ENCODE measurements around the gene CERS3. TPM values are rescaled to one million over a fixed set of nuclear protein-coding genes. Genes with fewer than 3 reads are reported as not detected.

Gene CERS3
- total RNA-seq, 8 experiments from 2014 or later = 0.07 to 2.4 (median 0.21) TPM; not detected in 1

DNA sequence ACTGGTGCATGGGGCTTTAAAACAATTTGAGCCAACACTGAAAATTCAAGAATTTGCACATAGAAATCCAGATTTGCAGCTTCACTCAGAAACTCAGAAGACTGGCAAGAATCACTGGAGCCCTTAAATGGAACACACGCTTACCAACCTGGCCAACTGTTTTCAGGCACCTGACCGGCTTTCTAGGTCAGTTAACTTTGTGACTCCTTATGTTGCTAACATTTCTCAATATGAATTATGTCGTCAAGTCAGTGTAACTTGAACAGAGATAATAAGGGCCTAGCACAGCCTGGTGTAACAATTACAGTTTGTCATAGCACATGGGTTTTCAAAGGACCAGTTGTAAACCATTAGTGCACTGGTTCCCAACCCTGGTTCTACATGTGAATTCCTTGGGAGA, 6.8 kb downstream of the CERS3 start:
- ATAC-seq (replicated peaks in 6 of 8) = no peak
- no peak overlapping the region for H3K27ac ChIP-seq
- no peak overlapping the region for H3K4me3 ChIP-seq
- 15 to 100% (median 78%) methylated on average over 2 to 3 of the region's 3 CpGs; no CpG with 5 or more reads in 1 of the 10 experiments for WGBS, 10 experiments
- no peaks in the 10 kb centered on the region for H3K4me1 ChIP-seq (replicated peaks in 1 of 2)
- in situ Hi-C loops (cut with MboI; ENCODE audit: low pct_unique_long_range_greater_than_20kb in 2 of 9, low sequenced_read_pairs in 9 of 9, unreplicated experiment in 9 of 9) = no loop called here

DNA sequence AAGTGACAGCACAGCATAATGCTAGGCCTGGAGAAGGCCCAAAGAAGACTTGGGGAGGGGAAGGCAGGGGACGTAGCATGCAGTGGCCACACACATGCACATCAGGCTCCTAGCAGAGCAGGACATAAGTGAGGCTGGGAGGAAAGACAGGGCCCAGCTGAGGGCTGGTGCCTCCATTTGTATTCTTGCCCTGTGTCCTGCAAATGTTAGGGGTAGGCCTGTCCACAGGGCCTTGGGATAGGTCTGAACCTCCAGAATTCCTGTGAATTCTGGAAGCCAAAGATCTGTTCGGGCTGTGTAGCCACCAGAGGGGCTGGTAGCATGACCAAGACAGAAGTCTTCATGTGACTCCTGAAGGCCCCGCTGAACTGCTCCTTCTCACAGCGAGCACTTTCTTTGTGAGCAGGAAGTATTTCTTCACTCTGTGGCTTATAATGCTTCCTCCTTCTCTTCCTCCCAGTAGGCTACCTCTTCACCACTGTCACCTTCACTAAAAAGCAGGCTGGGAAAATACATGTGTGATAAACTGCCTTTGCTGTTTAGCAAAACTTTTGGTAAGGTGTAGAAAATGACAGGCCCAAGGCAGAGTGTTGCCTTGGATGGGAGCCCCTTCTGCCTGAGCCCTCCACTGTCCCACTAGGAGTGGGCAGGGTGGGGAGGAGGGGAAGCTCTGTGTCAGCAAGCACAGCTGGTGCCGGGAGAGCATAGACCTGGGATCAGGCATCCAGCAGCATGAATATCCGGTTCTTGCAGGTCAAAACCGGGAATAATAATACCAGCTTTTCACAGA, 8.4 kb downstream of the CERS3 start:
- Histone ChIP-seq H3K4me1 (replicated peaks in 1 of 2) (no peaks in the 10 kb centered on the region), H3K27ac (no peak overlapping the region), H3K4me3 (no peak overlapping the region)
- WGBS, 10 experiments = 17 to 83% (median 63%) methylated on average over 1 to 7 of the region's 7 CpGs; no CpG with 5 or more reads in 3 of the 10 experiments
- in situ Hi-C loops (cut with MboI; ENCODE audit: low pct_unique_long_range_greater_than_20kb in 2 of 9, low sequenced_read_pairs in 9 of 9, unreplicated experiment in 9 of 9) = no loop called here
- ATAC-seq (replicated peaks in 6 of 8) = no peak

DNA sequence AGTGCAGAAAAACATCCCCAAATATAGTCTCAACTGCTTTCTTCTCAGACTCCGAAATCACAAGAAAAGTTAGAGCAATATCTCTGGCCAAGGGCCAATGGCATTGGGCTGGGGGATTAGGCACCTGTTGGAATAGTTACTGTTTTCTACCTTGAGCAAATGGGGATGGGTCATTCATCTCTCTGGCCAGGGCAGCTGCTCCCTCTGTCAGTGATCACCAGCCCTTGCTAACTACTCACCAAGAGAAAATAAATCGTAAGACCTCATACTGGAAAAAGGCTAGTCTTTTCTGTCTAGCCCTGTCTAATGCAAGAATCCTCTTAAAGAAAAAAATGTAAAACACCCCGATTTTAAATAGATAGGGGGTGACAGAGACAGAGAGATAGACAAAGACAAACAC, 10.9 kb downstream of the CERS3 start:
- ATAC-seq (replicated peaks in 6 of 8) = no peak
- Histone ChIP-seq H3K27ac (no peak overlapping the region), H3K4me3 (no peak overlapping the region), H3K4me1 (replicated peaks in 1 of 2) (no peaks in the 10 kb centered on the region)
- 0 to 73% (median 35%) methylated on average over 1 to 3 of the region's 3 CpGs for WGBS, 10 experiments
- in situ Hi-C loops (cut with MboI; ENCODE audit: low pct_unique_long_range_greater_than_20kb in 2 of 9, low sequenced_read_pairs in 9 of 9, unreplicated experiment in 9 of 9) = no loop called here

DNA sequence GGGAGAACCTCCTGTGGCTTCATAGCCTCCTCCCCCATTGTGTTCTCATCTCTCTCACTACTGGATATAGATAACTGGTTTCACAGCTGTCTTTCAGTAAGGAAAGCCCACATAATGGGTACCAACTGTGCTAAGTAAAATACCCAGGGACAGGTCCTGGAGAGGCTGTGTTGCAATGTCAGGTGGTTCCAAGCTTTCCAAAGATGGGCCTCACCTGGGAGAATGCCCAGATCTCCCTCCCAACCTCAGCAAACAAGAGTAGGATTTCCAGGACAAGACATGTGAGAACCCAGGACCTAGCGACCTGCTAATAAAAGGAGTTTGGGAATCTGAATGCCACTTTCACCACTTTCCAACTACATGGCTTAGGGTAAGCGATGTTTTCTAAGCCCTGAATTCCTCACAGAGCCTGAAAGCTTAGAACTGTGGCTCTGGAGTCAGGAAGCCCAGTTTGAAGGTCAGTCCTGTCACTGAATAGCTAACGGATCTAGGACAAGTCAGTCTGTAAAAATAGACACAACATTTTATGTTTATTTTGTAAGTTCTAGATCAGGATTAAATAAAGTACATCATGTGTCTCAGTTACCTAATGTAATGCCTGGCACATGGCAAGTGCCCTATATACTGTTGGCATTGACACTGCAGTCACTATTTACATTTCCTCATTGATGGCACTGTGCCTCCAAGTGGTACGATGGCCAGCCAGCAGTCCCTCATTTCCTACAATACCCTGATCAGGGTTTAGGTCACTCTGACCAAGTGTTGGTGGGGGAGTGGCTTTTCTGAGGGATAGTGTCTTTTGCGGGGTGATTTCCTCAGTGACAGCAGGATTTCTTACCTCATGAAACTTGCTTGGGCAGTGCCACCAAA, 11.9 kb downstream of the CERS3 start:
- ATAC-seq (replicated peaks in 6 of 8) = no peak
- Histone ChIP-seq H3K4me1 (replicated peaks in 1 of 2) (no peaks in the 10 kb centered on the region), H3K27ac (no peak overlapping the region), H3K4me3 (no peak overlapping the region)
- WGBS, 10 experiments = 7 to 88% (median 67%) methylated on average over 1 to 5 of the region's 5 CpGs
- in situ Hi-C loops (cut with MboI; ENCODE audit: low pct_unique_long_range_greater_than_20kb in 2 of 9, low sequenced_read_pairs in 9 of 9, unreplicated experiment in 9 of 9) = no loop called here

DNA sequence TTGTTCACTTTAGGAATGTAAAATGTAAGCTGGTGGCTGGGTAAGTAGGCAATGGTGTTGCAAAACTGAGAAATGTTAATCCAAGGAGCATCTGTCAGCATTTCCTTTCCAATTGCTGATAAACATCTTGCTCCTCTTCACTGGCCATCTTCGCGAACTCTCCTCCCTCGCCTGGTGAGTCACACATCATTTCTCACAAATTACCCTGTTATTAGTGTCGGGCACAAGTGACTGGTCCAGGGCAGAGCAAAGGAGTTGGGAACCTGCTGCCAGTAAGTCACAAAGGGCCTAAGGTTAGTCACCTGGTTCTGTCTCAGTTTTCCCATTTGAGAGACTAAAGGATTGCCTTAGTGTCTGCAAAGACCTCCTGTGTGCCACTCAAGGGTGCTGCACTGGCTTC, 13.0 kb downstream of the CERS3 start:
- in situ Hi-C loops (cut with MboI; ENCODE audit: low pct_unique_long_range_greater_than_20kb in 2 of 9, low sequenced_read_pairs in 9 of 9, unreplicated experiment in 9 of 9) = no loop called here
- no peaks in the 10 kb centered on the region for H3K4me1 ChIP-seq (replicated peaks in 1 of 2)
- no peak overlapping the region for H3K27ac ChIP-seq
- 20 to 70% (median 60%) methylated on average over 1 to 4 of the region's 4 CpGs; no CpG with 5 or more reads in 5 of the 10 experiments for WGBS, 10 experiments
- H3K4me3 ChIP-seq = no peak overlapping the region
- ATAC-seq (replicated peaks in 6 of 8) = peak in 2 of 8 experiments; percentile 45 to 95

DNA sequence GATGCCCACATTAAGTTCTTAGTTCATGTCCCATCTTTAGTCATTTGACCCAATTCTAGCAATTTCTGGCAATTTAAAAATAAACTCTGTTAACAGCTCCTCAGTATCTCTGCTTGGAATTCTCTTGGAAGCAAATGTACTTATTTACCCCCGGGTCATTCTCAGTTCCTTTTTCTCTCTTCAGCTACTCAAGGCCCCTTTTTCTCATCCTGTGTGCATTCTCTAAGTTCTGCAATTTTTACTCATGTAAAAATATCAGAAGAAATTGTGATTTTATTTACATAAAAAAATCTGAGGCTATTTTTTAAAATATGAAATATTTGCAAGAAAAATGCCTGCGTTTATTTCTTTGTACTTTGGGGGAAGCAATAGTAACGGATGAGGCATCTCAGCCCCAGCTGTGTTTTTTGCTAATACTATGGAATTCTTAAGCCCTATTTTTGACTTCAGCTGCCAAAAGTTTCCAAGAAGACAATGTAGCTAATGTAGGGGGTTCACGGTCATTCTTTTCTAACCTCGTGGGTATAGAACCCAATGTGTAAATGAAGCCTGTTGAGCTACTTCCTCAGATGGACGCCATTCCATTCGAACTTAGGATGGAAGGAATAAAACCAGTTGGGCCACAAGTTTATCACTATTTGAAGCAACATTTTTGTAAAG, 20.0 kb downstream of the CERS3 start:
- no peak for ATAC-seq (replicated peaks in 6 of 8)
- whole genome bisulfite sequencing, 10 experiments = 3 to 80% (median 55%) methylated on average over 2 to 7 of the region's 7 CpGs
- H3K4me1 ChIP-seq (replicated peaks in 1 of 2) = no peaks in the 10 kb centered on the region
- no peak overlapping the region for H3K27ac ChIP-seq
- in situ Hi-C loops (cut with MboI; ENCODE audit: low pct_unique_long_range_greater_than_20kb in 2 of 9, low sequenced_read_pairs in 9 of 9, unreplicated experiment in 9 of 9) = no loop called here
- H3K4me3 ChIP-seq = no peak overlapping the region

DNA sequence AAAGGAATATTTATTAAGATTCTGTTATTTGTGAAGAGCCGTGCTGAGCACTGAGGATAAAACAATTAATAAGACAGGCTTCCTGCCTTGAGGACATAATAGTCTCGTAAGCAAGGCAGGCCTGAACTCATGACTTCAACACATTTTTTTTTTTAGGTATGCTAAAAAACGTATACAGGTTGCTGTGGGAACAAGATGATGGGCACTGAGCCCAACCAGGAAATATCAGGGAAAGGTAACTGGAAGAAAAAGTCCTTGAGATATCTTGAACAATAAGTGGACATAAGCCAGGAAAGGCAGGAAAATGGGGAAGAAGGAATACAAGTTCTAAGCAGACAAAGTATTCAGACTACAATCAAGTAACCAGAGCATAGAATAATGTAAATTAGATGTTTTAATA, 26.1 kb downstream of the CERS3 start:
- Histone ChIP-seq H3K27ac (no peak overlapping the region), H3K4me1 (replicated peaks in 1 of 2) (no peaks in the 10 kb centered on the region), H3K4me3 (no peak overlapping the region)
- no peak for ATAC-seq (replicated peaks in 6 of 8)
- in situ Hi-C loops (cut with MboI; ENCODE audit: low pct_unique_long_range_greater_than_20kb in 2 of 9, low sequenced_read_pairs in 9 of 9, unreplicated experiment in 9 of 9) = no loop called here
- 11 to 86% (median 69%) methylated on average over 2 to 3 of the region's 3 CpGs for WGBS, 10 experiments

DNA sequence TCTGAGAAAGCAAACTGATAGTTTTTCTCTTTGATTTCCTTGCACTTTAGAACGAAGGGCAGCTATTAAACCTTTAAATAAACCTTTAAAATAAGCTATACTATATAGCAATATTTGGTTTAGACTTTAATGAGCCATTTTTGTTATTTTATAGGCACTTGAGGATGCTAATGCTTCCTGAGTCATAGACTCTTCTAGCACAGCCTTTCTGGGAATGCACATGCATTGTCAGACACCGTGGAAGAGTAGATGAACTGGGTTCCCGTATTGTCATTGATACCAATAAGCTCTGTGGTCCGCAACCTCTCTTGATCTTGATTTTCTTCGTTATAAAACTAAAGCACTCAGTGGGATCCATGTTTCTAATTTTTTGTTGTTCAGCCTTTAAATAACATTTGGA, 27.6 kb downstream of the CERS3 start:
- 0 to 89% (median 74%) methylated on average over 2 to 5 of the region's 5 CpGs for WGBS, 10 experiments
- in situ Hi-C loops (cut with MboI; ENCODE audit: low pct_unique_long_range_greater_than_20kb in 2 of 9, low sequenced_read_pairs in 9 of 9, unreplicated experiment in 9 of 9) = no loop called here
- Histone ChIP-seq H3K4me3 (no peak overlapping the region), H3K27ac (no peak overlapping the region), H3K4me1 (replicated peaks in 1 of 2) (no peaks in the 10 kb centered on the region)
- peak in 2 of 8 experiments; percentile 23 to 96 for ATAC-seq (replicated peaks in 6 of 8)

DNA sequence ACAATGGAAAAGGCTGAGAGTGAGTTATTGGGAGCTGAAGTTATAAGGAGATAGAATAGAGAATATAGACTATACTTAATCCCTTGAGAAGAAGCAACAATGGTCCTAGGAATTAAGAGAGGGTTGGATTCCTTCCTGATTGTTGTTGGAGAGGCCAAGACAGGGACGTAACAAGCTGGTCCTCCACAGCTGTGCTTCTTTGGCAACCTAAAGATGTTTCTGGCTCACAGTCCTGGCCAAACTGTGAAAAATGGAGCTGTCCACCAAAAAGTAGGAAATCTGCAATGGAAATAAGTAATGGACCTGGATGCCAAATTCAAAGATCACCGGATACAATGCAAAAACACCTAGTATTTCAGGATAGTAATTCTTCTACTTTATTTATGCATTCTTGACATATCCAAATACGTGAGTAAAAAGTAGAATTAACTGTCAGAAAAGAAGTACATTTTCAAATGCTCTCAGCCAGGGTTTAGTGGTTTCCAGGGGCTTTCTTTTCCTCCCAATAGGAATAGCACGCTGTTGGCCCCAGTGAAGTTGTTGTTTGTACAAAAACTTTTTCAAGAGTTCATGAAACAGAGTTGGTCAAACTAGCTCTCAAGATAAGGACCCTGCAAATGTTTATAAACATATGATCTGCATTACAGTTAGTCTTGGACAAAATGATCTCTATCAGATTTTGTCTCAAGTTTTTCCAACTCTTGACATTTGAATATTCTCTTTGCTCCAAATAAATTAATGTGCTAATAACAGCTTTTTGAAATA, 28.3 kb downstream of the CERS3 start:
- 0 to 80% (median 64%) methylated on average over 1 to 4 of the region's 4 CpGs for WGBS, 10 experiments
- in situ Hi-C loops (cut with MboI; ENCODE audit: low pct_unique_long_range_greater_than_20kb in 2 of 9, low sequenced_read_pairs in 9 of 9, unreplicated experiment in 9 of 9) = no loop called here
- Histone ChIP-seq H3K4me3 (no peak overlapping the region), H3K4me1 (replicated peaks in 1 of 2) (no peaks in the 10 kb centered on the region), H3K27ac (no peak overlapping the region)
- no peak for ATAC-seq (replicated peaks in 6 of 8)

DNA sequence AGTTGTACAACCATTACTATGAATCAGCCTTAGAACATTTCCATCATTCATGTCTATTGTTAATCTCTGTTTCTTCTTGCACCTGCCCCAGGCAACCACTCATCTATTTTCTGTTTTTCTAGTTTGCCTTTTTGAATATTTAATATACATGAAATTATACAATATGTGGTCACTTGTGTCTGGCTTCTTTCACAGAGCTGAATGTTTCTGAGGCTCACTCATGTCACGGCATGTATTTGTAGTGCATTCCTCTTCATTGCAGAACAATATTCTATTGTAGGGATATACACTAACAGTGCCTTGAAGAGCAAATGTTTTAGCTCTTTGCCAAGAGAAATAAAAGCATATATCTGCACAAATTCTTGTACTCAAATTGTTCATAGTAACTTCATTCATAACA, 32.9 kb downstream of the CERS3 start:
- no peak overlapping the region for H3K4me3 ChIP-seq
- in situ Hi-C loops (cut with MboI; ENCODE audit: low pct_unique_long_range_greater_than_20kb in 2 of 9, low sequenced_read_pairs in 9 of 9, unreplicated experiment in 9 of 9) = no loop called here
- no peak overlapping the region for H3K27ac ChIP-seq
- no peak for ATAC-seq (replicated peaks in 6 of 8)
- no peaks in the 10 kb centered on the region for H3K4me1 ChIP-seq (replicated peaks in 1 of 2)
- 0 to 100% (median 85%) methylated on average over 1 of the region's 1 CpG; no CpG with 5 or more reads in 4 of the 10 experiments for WGBS, 10 experiments

DNA sequence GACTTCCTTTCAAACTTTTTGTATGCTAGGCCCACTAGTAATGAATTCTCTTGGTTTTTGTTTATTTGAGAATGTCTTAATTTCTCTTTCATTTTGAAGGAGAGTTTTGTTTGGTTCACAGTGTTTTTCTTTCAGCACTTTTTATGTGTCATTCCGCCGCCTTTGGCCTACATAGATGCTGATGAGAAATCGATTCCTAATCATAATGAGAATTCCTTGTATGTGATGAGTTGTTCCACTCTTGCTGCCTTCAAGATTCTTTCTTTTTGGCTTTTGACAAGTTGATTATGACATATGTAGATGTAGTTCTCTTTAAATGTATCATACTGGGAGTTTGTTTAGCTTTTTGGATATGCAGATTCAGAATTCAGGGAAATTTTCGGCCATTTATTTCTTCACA, 35.5 kb downstream of the CERS3 start:
- in situ Hi-C loops (cut with MboI; ENCODE audit: low pct_unique_long_range_greater_than_20kb in 2 of 9, low sequenced_read_pairs in 9 of 9, unreplicated experiment in 9 of 9) = no loop called here
- Histone ChIP-seq H3K4me3 (no peak overlapping the region), H3K4me1 (replicated peaks in 1 of 2) (no peaks in the 10 kb centered on the region), H3K27ac (no peak overlapping the region)
- 17 to 100% (median 85%) methylated on average over 2 to 4 of the region's 4 CpGs for WGBS, 10 experiments
- no peak for ATAC-seq (replicated peaks in 6 of 8)

DNA sequence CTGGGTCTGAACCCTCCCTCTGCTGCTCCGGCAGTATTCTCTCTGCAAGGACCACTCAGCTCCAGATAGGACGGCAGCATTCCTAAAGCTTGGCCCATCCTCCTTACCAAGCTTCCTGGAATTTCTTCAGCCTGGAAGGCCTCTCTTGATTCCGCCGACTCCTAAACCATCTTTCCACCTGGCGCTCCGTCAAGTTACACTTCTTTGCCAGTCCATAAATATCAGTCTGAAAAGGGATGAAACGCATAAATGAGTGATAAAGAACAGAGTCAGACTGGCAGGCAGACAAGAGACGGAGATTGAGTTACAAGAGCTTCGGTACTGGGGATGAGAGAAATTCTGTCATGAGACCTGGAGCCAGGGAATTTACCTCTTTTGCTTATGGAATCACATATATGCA, 44.3 kb downstream of the CERS3 start:
- no peak overlapping the region for H3K4me3 ChIP-seq
- 25 to 100% (median 90%) methylated on average over 3 to 7 of the region's 9 CpGs; no CpG with 5 or more reads in 2 of the 10 experiments for WGBS, 10 experiments
- ATAC-seq (replicated peaks in 6 of 8) = no peak
- in situ Hi-C loops (cut with MboI; ENCODE audit: low pct_unique_long_range_greater_than_20kb in 2 of 9, low sequenced_read_pairs in 9 of 9, unreplicated experiment in 9 of 9) = no loop called here
- no peak overlapping the region for H3K27ac ChIP-seq
- no peaks in the 10 kb centered on the region for H3K4me1 ChIP-seq (replicated peaks in 1 of 2)
